Activated naive CD4-positive, alpha-beta T cell treated with Interleukin-2 at 50 U/mL for 16 hours (primary cell): ENCODE results near the gene POC1B.
"Not testable (repeated sequence)": the region's sequence is repeated elsewhere in the genome, so short reads cannot be mapped to it uniquely, and the experiment has no call there.

ENCODE experiments used
- DNase-seq: peaks from one replicate; pipeline ENCODE4 v3.0.0-alpha.2; 2020

POC1B gene

DNA sequence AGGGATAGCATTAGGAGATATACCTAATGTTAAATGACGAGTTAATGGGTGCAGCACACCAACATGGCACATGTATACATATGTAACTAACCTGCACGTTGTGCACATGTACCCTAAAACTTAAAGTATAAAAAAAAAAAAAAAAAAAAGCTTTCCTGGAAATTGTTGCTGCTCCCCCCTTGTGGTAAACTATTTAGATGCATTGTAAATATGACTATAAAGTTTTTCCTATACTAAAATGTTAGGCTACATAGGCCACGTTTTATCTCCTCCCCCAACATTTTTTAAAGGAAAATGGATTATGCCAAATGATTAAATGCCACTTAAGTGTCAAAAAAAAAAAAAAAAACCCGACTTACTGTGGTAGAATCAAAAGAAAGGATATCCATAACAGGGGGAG is 66.6 kb downstream of the POC1B start:
- not testable (repeated sequence) for DNase-seq

DNA sequence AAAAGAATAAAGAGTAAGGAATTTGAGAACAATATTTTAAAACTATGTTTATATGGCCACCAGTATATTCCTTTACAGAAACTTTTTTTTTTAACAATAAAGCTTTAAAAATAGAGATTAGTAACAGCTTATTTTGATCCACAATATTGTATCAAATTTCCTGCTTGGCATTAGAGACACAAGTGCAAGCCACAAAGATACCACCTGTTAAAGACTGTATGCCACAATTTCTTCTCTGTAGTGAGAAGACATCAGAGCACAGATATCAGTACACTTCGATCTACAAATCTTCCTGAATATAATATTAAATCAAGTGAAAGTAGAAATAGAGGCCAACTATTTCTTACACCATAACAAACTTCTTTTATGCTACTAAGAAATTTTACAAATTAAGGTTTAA is 69.3 kb downstream of the POC1B start:
- DNase-seq: no peak

DNA sequence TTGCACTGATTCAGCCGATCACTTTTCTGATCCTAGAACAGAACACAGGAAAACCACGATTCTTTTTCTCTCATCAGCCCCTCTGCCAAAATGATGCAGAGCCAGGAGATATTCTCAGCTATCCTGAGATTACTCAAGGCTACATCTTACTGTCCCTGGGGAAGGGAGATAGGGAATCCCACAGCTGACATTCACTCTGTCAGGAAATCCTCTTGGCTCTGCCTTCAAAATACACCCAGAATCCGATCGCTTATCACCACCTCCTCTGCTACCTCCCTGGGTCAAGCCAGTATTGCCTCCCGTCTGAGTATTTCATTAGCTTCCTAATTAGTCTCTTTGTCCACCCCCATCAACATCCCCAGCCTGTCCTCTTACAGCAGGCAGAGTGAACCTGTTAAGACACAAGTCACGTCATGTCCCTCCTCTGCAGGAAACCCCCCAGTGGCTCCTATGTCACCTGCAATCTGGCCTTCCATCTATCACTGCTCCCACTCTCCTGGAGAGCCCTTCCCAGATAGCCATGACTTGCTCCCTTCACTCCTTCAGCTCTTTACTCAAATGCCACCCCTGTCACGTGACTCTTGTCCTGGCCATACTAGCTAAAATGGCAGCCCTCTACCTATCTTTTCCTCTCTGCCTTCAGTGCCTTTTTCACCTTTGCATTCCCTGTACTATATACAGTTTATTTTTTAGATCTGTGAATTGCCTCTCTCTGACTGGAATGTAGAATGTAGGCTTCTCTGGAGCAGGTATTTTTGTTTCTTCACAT is 71.6 kb downstream of the POC1B start:
- DNase-seq: no peak

DNA sequence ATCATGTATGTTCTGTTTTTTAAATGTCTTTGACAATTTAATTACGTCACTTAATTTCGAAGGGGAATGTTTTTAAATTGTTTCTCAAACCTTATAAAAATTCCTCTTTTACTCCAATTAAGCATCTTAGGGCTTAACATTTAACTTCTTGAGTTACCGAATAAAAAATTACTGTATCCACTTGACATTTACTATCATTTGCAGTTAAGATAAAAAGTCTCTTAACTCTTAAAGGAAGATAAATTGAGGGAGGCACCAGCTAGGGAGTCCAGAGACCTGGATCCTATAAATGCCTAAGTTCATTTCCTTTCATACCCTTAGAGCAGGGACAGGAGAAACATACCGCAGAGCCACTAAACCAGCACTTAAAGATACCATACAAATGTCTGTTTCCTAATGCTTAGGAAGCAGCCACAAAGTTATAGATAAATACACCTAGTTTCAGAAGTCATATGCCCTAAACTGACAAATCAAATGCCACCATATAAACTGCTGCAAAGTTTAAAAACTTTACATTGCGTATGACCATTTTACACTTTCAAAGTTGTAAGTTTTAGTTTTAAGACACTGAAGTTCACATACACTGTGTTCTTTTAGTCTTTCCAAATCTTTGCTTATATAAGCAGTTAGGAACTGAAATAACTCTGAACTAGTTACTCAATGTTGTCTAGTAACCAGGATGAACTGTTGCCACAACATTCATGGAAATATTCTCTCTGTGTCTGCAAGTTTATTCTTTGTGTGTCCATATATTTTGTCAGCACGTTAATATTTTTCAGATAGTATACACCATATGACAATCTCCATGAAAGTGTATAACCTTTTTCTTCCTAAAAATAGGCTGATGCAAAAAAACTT is 72.5 kb downstream of the POC1B start:
- DNase-seq: no peak

DNA sequence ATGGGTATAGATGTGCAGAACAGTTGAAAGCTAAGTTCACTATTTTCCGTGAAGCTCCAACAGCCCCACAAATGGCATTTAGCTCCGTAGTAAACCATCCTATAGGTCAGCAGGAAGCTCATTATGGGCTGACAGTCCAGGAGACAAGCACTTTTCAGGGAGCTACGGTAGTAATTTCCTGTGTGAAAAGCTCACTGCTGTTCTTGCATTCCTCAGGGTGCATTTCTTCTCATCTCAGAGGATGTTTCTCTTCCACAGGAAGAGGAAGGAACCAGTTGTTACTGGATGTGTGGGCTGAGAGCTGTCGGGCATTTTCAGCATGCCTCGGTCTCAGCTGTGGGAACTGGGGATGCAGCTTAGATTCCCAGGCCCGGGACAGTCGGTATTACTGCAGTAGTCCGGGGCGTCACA is 74.0 kb downstream of the POC1B start:
- DNase-seq: no peak

DNA sequence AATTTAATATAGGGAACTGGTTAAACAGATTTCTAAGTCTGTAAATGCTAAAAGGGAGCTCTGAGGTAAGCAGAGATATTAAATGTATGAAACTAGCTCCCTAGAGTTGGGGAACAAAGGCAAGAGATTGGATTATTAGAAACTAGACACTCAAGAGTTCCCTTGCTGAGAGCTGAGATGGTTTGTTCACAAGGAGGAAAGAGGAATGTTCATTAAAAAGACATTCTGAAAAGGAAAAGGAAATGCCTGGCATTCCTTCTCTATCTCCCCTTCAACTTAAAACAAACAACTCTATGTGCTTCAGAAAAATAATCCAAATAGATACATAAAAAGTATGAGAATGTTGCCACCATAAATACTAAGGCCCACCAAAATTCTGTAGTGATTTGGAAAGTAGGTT is 74.9 kb downstream of the POC1B start:
- no peak for DNase-seq

DNA sequence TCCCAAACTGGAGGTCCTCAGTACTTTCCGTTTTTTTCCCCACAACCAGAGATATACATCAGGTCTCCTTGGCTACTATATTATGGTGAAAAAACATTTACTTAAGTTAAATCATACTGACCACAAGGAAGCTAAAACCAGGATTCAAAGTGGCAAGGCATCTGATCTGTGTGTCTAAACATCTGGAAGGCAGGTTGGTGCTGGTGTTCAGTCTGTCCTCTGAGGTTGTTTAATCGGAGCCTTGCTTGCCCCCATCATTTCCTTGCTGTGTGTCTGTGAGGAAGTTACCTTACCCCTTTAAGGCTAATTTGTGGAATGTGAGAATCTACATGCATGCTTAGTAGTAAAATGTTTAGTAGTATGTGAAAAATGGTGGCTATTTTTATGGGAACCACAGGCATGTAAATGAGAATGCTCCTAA is 76.9 kb downstream of the POC1B start:
- DNase-seq: no peak

DNA sequence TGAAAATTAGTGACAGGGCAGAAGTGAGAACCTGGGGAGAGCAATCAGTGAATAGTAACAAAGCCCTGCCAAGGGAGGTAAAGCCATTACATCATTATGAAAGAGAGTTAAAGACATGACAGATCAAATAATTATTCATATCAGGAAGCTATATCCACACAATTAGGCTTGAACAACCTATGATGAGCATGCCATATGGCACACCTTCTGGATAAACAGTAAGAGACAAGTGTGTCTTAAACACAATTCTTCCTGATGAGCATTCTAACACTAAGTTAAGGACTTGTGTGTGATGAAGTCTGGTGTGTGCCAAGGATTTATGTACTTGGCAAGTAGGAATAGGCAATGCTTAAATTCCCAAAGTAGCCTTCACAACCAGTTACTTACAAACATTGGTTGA is 77.3 kb downstream of the POC1B start:
- no peak for DNase-seq

DNA sequence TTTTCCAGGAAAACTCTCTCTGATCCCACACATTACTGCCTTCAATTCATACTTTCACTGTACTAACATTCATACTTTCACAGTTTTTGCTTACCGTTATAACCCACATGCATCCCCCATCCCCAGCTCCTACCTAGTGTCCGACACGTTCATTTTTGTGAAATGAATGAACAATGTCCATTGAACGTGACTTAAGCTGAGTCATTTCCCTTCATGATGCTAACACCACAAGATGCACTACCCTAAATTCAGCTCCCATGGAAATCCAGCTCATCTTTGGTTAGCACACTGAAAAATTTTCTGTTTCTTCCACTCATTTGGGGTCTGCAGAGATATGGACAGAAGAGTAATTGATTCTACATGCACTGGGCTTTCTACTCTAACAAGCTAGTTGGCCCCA is 85.9 kb downstream of the POC1B start:
- DNase-seq: no peak

DNA sequence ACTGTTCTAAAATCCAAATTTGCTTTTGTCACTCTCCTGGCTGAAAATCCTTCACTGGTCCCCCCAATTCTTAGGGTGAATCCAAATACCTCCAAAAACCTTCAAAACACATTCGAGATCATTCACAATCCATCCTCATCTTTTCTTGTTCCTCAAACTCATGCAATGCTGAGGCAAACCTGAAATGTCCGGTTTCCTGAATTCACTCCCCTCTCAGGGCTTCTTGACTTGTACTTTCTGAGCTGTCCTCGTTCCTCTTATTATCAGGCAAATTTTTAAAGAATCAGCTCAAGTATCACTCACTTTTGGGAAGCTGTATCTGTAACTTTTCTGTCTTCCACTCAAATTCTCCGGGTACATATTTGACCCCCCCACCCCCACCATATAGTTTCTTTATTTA is 88.6 kb downstream of the POC1B start:
- no peak for DNase-seq

DNA sequence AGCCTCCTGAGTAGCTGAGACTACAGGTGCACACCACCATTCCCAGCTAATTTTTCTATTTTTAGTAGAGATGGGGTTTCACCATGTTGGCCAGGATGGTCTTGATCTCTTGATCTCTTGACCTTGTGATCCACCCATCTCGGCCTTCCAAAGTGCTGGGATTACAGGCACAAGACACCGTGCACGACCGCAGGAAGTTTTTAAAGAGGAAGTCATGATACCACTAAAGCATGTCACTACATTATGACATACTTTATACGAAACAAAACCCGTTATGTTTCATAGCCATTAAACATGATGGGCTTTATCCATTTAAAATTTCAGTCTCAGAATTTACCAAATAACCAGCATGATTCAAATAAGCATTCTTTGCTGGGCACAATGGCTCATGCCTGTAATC is 89.8 kb downstream of the POC1B start:
- DNase-seq: no peak

DNA sequence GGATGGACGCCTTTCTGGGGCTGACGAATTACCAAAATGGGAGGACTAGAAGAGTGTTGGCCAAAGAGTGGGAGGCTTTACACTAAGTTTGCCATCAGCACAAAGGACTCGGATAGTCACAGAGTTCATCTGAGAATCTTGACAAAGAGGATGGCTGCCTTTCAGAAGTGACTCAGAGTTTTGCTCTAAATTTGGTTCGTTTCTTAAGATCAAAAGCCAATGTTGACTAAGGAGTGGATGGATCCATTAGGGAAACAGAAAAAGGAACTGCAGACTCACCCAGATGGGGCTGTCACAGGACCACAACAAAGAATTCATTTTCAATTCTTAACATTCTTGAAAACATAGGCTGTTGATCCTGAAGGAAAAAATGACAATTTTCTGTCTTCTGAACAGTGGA is 92.2 kb downstream of the POC1B start:
- no peak for DNase-seq

DNA sequence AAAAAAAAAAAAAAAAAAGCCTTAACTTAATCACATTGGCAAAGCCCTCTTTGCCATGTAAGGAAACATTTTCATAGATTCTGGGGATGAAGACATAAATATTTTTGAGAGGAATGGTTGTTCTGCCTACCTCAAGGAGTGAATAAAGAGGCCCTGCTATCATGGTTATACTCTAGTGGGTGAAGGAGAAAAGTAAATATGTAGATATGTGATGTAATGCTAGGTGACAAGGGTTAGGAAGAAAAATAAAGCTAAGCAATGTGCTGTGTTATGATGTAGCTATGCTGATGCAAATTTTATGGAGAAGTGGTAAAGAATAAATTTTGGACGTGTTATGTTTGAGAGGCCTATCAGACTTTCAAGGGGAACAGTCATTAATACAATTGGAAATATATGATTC is 93.5 kb downstream of the POC1B start:
- DNase-seq: no peak

DNA sequence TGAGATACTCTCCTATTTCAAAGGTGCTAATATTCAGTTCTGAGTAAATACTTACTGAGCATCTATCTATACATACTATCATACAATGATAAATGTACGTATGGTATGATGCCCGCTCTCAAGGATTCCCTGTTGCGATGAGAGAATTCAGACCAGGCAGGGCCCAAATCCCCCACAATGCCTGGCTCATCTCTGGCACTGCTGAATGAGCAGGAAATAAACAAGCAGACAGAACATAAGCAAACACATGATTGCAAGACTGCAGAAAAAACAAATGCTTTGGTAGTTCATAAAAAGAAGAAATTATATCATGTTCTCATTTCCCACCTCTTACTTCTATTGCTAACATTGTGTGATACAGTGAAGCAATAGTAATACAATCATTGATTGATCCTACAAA is 96.3 kb downstream of the POC1B start:
- DNase-seq: no peak

DNA sequence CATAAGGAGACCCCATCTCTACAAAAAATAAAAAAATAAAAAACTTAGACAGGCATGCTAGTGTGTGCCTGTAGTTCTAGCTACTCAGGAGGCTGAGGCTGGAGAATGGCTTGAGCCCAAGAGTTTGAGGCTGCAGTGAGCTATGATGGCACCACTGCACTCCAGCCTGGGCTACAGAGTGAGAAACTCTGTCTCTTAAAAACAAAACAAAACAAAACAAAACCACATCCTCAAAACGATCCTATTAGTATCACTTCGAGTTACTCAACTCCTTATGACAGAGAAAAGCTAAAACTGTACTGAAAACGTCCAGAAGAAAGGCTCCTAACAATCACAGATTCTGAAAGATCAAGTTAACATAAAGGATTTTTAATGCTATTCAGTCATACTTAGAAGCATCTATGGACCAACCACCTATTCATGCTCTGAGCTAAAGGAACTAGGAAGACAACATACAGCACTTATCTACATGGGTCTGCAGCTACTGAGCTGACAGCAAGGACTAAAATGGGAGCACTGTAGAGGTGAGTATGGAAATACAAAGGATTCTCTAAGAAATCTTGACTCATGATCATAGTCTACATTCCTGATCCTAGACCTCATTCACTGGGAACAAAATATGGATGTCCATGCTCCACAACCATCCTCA is 98.2 kb downstream of the POC1B start:
- no peak for DNase-seq

DNA sequence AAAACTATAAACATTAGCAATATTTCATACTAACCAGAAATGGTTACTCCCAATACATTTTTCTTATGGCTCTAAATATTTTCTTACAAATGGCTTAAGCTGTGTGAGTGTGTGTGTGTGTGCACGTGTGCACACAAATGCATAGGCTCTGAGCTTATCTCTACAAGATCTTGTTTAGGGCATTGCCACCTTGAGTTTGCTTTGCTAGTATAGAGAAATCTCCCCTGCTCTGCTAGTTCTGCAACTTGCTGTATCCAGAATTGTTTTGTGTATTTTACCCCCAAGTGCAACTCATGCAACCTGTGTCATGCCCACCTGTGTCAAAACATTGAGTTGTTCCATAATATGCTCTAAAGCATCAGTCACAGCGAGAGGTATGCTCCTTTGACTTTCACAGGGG is 101.0 kb downstream of the POC1B start:
- no peak for DNase-seq

DNA sequence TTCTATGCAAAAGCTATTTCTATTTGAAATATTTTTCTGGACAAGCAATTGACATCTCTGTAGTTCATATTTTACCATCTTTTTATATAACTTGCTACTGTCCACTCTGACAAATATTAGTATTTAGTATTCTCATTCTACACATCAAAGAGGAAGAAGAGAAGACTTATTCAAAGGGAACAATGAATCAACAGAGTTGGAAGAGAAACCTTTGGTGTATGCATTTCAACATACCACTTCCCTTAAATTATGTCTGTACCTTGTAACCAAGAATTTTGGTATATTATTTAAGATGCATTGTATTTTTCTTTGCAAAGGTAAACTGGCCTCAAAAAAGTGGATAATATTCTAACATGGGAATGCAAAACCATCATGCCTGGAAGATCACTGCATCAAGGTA is 101.5 kb downstream of the POC1B start:
- DNase-seq: no peak

DNA sequence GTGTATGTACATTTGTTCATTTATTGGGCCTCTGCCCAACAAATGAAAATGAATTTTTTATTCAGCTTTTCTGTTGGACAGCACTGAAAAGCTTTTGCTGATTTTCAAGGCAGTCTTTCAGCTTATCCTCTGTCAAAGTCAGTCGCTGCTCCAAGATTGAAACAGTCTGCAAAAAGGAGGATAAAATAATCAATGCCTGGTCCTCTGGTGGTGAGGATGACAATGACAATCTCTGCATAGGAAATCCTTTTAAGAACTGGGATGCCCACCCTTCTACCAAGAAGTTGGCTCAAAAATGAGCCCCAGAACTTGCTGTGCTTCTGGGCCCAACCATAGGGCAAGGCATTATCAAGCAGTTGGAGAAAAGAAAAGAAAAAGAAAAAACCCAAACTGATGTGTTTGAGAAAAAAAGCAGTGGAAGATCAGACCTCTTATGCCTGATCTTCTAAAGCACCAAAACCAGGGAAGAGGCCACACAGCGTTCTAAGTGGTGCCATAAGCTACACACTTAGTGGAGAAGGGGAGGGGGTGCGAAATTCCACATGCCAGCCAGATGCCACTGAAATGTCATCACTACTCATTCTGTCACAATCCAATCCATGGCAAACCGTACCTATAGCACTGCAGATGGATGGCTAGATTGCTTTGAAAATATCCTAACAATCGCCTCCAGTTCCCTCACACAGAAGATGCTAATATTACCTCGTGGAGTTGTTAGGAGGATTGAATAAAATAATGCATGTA is 104.6 kb downstream of the POC1B start:
- DNase-seq: no peak

DNA sequence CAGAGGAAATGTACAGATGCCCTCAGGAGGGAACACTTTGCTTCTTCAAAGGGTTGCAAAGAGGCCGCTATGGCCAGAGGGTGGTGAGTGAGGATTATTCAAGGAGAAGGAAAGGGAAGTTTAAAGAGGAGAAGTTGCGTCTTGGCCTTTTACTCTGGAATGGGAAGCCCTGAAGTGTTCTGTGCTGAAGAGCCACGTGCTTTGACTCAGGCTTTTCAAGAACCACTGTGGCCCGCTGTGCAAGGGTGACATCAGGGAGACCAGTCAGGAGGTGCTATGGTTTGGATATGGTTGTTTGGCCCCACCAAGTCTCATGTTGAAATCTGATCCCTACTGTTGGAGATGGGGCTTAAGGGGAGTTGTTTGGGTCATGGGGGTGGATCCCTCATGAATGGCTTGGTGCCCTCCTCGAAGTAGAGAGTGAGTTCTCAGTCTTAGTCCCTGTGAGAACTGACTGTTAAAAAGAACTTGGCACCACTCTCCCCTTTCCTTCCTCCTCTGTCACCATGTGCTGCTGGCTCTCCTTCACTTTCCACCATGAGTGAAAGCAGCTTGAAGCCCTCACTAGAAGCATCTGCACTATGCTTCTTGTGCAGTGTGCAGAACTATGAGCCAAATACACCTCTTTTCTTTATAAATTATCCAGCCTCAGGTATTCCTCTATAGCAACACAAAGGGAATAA is 107.5 kb downstream of the POC1B start:
- no peak for DNase-seq

DNA sequence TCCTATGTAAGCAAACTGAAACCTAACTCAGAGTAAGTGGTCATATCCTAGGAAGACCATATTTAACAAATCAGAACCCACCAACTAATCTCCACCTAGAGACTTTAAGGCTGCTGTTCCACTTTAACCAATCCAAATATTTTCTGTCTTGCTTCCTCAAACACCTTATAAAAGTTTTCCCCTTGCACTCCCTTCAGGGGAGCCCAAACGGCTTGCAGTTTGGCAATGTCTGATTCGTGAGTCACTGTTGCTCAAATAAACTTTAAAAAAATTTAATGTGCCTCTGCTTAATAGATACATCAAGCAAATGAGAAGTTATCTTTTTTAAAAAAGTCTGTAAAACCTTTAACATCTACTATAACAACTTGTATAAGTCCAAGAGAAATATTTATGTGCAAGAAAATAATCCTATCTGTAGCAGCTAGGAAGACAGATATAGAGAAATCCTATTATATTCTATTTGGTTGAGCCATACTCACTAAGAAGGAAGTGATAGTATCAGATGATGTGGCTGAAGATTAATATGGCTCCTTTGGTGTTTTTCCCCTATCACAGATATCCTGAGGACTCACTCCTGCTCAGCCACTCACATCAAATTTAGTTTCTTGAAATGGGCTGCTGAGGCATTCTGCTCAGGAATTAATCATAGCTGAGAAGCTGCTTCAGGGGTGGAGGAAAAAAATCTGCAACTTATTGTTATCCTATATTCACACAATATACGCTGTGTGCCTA is 108.4 kb downstream of the POC1B start:
- DNase-seq: no peak

DNA sequence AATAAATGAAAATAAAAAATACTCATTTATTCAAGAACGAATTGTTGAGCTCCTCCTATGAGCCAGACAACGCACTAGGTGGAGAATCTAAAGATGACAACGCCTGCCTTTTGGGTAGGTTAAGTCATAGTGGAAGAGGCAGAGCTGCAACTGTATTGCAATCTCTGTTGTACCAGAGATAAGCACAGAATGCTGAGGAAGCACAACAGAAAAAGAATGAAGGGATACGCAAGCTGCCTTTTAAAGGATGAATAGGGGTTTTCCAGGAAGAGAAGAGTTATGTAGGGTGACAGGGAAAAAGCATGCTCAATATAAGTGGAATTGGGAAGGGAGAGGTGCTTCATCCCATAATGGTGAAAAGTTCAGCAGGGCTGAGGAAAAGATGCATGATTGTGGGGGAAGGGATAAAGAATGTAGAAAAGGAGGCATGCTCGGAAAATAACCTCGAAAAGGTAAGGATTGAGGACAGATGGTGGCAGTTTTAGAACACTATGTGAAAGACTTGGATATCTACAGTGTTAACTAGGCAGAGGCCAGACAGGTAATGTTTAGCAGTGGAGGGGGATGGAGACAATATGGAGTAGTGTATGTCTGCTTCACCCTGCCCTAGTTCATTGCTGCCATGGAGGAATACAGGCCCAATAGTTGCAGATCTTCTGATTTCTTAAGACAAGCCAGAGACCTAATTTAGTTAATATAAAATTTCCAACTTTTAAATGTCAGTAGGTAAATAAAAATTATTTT is 109.6 kb downstream of the POC1B start:
- DNase-seq: no peak
